DMS53 treated with DMSO at 0.1 percent for 48 hours (cell line): ENCODE data around the gene THAP5.

Experiments
- DNase-seq: peaks from one replicate; lab custom pipeline; 2025; ENCODE audit not compliant: unreplicated experiment; lab: John Stamatoyannopoulos, UW

Gene THAP5

DNA sequence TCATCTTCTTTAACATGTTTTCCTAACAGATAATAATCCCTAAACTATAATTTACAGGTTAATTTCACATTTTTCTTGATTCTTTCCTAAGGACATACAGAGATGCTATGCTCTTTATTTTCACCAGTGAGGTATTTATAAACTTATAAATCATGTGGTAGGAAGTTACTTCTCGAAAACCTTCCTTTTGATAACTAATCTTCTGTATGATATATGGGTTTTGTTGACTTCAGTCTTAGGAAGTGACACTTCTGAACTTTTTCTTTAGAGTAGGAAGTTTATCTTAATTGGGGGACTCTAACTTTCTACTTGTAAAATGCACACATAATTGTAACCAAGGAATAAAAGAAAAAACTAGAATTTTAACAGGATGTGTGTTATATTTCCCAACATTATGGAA lies 33.8 kb downstream of the THAP5 start:
- DNase-seq, result no peak

DNA sequence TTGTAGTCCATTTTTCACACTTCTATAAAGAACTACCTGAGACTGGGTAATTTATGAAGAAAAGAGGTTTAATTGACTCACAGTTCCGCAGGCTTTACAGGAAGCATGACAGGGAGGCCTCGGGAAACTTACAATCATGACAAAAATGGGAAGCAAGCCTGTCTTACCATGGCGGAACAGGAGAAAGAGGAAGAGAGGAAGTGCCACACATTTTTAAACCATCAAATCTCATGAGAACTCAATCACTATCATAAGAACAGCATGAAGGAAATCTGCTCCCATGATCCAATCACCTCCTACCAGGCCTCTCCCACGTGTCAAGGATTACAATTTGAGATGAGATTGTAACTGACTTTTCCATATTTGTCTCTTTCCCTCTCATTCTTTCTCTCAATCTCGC lies 34.2 kb downstream of the THAP5 start:
- DNase-seq, result no peak

DNA sequence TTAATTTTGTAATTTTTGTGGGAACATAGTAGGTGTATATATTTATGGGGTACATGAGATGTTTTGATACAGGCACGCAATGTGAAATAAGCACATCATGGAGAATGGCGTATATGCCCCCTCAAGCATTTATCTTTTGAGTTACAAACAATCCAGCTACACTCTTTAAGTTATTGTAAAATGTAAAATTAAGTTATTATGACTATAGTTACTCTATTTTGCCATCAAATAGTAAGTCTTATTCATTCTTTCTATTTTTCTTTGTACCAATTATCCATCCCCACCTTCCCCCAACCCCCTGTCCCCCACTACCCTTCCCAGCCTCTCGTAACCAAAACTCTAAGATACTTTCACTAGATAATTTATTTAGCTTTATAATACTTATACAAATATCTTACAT lies 35.8 kb downstream of the THAP5 start:
- DNase-seq, result no peak

DNA sequence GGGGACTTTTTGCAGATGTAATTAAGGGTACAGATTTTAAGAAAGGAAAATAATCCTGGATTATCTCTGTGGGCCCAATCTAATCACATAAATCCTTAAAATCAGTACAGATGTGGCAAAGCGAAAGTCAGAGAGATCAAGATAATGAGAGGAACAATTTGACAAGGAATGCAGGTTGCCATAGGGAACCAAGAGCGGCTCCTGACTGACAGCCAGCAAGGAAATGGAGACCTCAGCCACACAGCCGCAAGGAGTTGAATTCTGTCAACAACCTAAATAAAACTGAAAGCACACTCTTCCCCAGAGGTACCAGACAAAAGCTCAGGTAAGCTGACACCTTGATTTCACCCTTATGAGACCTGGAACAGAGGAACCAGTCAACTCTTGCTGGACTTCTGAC lies 40.2 kb downstream of the THAP5 start:
- DNase-seq, result no peak

DNA sequence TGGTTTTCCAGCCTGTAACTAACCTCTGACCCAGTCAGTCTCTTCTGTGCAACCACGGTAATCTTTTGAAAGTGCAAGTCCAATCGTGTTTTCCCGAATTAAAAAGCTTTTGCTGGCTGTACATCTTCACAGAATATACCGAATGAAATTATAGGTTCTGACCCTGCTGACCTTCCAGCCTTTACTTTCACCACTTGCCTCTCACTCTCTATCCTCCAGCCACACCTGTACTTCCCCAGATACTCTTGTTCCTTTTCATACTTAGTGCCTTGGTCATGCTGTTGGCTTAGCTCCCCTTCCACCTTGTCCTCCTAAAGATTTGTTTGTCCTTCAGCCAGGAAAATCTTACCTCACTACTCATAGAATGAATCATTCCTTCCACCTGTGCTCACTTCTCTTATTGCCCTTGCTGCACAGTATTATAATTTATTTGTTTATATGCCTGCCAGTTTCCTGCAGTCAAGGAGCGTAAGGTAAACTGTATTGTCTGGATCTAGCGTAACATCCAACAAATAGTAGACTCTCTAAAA lies 41.3 kb downstream of the THAP5 start:
- no peak for DNase-seq

DNA sequence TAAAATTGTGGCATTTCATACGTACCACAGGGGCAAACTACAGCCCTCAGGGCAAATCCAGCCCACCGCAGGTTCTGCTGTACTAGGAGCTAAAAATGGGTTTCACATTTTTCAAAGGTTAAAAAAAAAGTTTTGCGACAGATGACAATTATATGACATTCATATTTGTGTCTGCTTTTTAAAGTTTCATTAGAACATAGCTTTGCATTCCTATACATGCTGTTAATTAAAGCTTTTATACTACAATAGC lies 42.8 kb downstream of the THAP5 start:
- no peak for DNase-seq

DNA sequence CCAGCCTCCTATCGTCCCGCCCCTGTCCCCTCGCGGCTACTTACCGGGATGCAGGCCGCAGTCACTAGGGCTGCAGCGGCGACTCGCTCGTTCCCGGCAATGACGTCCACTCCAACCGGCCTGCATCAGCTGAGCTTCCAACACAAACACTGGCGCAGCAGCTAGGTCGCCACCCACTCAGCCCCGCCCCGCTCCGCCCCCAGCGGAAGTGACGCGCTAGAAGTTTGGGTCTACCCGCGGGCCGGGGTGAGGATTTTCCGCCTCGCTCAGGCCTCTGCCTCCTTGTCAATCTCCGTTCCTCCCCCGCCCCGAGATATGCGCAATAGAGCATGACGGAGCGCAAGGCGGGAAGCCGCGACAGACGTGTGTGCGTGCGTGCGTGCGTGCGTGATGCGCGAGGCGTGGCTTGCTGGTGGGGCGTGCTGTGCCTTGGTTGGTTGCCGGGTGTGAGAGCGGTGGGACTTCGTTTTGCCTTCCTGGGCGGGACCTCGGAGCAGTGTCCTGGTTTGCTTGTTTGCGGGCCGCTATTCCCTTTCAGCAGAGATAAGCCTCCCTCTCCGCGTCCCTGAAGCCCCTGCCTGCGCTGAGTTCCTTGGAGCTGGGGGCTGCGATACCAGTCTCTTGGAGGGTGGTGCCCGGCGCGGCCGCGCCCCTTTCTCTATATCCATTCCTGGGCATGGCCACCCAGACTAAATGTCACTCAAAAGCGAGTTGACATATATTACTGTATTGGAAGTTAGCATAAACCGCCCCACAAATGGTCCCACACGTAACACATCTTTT lies 43.3 kb downstream of the THAP5 start, which contains the start of gene PNPLA8:
Gene PNPLA8, minus strand, starts transcription at position 151 of the 783 bp plus-strand sequence. CDS start 10,644 bp downstream, outside the sequence.
- peak; percentile 98 for DNase-seq

DNA sequence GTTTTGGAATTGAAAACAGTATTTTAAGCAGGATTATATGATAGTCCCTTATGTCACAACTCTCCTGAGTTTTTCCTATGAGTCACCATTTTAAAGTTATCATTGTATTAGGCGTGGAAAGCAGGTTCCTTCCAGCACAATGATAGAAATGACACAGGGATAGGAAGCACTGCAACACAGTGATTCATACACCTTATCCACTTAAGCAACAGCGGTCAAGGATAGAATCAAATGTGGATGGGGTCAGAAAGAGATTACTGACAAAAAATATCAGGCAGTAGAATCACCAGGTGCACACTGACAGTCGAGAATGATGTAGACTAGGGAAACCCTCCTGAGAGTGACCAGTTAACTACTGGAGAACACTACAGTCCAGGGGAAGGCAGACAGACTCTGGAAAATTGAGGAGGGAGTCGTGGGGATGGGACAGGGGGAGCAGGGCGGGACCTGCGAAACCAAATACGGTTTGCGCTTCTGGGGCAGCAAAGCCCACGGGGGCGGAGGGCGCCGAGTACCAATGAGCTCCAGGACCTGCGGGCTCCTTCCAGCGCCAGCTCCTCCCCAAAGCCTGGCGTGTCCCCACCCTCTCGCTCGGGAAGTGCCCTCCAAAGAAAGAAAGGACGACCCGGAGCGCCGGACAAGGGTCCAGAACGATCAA lies 44.0 kb downstream of the THAP5 start:
- peak; percentile 84 for DNase-seq

DNA sequence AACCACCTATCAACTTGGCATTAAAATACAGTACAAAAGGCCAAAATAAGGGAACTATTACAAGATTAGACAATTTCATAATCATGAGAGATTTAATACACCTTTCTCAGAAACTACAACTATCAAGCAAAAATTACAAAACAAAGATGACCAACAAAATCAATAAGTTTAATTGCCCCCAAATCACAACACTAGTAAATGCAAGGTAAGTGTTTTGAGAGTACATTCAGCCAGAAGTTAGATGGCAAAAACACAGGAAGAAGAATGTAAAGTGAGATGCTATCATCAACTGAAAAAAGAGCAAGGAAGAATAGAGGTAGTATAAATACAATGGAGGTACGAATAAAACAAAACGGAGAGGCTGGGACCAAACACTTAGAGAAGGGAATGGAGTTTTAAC lies 46.7 kb downstream of the THAP5 start:
- no peak for DNase-seq

DNA sequence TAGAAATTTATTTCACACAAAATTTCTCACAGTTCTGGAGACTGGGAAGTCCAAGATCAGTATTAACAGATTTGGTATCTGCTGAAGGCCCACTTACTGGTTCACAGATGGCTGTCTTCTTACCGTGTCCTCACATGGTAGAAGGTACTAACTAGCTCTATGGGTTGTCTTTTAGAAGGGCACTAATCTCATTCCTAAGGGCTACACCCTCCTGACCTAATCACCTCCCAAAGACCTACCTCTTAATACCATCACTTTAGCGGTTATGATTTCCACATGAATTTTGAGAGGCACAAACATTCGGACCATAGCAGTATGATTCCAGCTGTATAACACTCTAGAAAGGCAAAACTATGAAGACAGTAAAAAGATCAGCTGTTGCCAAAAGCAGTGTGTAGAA lies 51.6 kb downstream of the THAP5 start:
- no peak for DNase-seq

DNA sequence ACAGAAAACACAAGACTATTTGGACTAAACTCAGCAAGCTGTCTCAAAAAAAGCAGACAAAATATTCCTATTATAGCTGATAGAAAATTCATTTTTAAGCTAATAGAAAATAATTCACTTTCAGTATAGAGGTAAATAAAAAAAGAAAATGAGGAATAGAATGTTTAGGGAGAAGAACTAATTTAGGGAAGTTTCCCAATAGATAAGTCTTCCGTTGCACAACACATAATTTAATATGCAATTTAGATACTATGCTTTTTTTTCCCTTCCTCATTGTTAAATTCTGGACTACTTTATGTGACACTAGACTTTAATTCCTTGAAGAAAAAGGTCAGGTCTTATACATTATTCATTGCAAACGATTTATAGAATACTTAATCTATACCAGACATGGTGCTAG lies 53.9 kb downstream of the THAP5 start:
- DNase-seq, result no peak

DNA sequence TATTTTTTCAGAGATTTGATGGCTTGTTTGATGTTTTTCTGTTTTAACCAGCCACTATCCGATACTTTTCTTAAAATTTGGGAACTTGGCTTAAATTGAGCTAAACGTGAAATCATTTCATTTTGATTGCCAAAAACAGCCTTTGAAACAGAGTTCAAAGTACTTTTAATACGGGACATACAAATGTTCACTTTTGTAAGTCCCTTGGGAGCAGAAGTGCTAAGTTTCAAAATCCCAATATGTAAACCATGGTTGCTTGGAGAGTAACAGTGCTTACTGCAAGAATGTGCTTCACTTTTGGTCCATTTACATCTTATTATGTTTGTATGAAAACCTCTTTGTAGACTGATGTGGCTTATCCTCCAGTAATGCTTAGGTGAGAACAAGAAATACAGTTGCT lies 54.5 kb downstream of the THAP5 start:
- DNase-seq, result no peak
